Suppressor macrophage treated with lipopolysaccharide for 4 hours (primary cell): ENCODE results near the gene ITIH2.
A peak's percentile ranks its signal among the peaks of the same experiment; 100 is the strongest.
"Not testable (repeated sequence)": the region's sequence is repeated elsewhere in the genome, so short reads cannot be mapped to it uniquely, and the experiment has no call there.

Experiments used
- DNase-seq: peaks from one replicate; pipeline ENCODE4 v3.0.0-alpha.2; 2020

The ITIH2 gene

GRCh38 chr10:7703140-7703539 lies at the start of gene ITIH2:
TSS of gene ITIH2 (plus strand) at chr10:7703316. CDS start at chr10:7703435, 119 bp downstream.
- DNase-seq: no peak

DNA sequence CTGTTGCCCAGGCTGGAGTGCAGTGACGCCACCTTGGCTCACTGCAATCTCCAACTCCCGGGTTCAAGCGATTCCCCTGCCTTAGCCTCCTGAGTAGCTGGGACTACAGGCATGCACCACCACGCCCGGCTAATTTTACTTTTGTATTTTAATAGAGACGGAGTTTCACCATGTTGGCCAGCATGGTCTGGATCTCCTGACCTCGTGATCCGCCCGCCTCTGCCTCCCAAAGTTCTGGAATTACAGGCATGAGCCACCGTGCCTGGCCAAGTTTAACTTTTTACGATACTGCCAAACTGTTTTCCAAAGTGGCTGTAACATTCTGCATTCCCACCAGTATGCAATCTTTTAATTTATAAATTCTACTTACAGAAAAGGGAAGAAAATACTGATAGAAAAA lies 46.0 kb upstream of the ITIH2 start:
- not testable (repeated sequence) for DNase-seq

GRCh38 chr10:7657552-7657951 lies 45.6 kb upstream of the ITIH2 start:
- no peak for DNase-seq

- DNase-seq: no peak
These were observed 43.6 kb upstream of the ITIH2 start for GRCh38 chr10:7659560-7659959.

DNA sequence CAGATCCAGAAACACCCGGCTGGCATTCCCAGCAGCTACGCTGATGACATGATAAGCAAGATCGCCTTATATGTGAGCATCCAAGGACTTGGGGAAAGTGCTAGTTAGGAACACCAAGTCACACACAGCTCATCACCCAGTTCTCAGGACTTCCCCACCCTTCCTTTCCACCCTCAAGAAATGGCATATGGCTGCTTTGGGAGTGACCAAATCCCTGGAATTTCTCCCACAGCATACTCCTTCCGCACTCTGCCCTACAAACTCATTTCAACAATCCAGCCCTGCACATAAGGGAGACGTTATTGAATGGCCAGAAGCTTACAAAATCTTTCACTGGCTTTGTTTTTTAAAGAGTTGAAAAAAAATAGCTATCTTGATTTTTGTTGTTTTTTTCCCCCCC lies 40.6 kb upstream of the ITIH2 start:
- no peak for DNase-seq

DNA sequence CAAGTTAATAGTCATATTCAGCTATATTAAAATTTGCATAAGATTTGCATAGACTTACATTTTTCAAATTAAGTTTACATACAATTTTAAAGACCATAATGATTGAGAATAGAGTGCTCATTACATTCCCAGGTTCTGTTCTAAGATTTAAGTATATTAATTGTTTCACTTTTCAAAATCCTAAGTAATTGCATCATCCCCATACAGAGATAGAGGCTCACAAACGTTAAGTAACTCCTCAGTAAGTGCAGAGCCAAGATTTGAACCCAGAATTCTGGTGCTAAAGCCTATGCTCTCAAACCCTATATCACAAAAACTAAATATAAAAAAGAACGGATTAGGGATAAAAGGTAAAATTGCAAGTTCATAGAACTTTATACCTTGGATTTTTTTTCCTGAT lies 38.4 kb upstream of the ITIH2 start:
- no peak for DNase-seq

GRCh38 chr10:7665767-7666166 lies 37.3 kb upstream of the ITIH2 start:
- no peak for DNase-seq

- no peak for DNase-seq
These were observed 36.7 kb upstream of the ITIH2 start, which contains the start of gene ITIH5 for GRCh38 chr10:7666253-7667023. TSS of gene ITIH5 (minus strand) at chr10:7666966. CDS start at chr10:7666892, 74 bp downstream.

DNA sequence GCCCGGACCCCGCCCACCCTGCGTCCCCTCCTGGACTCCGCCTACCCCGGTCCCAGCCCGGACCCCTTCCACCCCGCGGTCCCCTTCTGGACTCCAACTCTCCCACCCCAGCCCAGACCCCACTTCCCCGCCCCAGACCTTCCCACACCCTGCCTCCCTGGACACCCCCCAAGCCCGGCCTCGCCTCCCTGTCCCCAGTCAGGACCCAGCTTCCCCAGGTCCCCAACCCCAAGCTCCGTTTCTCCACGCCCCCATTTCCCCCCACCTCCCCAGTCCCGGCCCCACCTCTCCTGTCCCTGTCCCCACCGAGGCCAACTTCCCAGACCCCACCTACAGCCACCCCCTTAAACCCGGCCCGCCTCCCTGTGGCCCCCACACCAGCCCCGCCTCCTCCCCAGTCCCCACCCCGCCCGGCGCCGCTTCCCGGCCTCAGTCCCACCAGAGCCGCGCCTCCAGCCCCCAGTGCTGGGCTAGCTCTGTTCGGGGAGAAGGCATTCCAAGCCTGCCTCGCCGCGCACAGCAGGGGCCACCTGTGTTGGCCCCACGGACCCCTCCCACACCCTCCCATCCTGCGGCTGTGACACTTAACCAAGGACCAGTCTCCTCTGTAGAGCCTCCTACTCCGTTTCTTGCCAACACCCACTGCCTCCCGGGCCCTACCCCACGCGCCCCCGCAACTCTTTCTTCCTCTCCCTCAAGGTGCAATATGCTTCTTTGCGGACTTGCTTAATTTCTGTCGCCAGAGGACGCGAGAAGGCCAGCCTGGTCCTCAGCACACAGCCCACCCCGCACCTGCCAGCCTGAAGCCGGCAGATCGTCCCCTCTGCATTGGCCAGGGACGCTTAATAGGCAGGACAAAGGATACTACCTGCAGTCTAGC lies 35.6 kb upstream of the ITIH2 start:
- no peak for DNase-seq

DNA sequence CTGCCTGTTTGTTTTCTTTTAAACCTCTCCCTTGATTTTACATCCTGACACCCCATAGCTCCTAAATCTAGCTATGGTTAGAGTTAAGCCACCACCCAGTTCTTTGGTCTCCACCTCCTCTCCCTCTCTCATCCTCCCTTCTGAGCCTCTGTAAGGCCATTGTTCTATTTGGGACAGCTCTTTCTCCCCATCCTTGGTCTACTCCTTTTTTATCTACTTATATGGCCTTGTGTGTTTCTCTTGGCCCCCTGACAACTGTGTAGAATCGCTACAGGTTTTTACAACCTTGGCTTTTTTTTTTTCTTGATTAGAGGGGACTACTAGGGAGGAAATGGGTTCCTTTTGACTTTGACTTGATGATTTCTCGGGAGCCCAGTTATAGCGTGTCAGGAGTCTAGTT lies 33.0 kb upstream of the ITIH2 start:
- DNase-seq: no peak

- DNase-seq: no peak
These were observed 30.6 kb upstream of the ITIH2 start for GRCh38 chr10:7672341-7673134.

DNA sequence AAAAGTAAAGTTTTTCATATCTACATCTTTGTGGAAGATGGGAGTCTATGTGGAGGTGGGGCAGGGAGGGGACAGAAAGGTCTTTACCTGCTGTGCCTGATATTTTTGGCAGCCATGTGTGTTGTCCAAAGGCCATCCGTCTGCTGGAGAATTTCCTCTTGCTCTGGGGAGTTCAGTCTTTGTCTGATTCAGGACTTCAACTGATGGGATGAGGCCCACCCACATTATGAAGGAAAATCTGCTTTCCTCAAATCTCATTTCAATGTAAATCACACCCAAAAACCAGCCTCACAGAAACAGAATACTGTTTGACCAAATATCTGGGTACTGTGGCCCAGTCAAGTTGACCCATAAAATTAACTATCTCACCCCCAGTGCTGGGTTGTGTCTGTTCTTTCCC lies 23.9 kb upstream of the ITIH2 start:
- no peak for DNase-seq

- not testable (repeated sequence) for DNase-seq
These were observed 23.0 kb upstream of the ITIH2 start for GRCh38 chr10:7680078-7680477.

- DNase-seq: no peak
These were observed 16.6 kb upstream of the ITIH2 start for GRCh38 chr10:7686351-7687171.

DNA sequence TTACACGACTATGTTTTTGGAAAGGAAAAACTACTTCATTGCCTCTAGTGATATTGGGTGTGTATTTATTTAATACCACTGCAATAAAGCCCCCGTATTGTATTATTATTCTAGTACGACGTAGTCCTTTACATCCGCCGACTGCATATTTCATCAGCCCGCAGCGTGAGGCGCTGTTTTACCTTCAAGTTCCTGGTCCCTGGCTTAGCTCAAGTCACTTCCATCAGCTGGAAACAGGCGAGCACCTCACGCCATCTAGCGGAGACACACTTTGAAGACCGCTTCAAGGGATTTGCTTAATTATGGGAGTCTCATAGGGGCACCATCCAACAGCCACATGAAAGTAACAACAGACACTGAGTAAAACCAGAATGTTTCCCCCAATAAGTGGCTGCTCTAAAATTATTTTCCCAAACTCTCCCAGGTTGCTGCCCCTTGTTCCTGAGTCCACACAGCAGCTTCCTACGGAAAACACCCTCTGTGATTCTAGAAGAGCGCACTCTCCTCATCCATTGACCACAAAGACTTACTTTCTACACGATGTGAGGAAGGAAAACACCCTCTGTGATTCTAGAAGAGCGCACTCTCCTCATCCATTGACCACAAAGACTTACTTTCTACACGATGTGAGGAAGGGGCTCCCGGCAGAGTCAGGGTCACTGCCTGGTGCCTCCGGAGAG lies 15.7 kb upstream of the ITIH2 start:
- peak; percentile 83 for DNase-seq

DNA sequence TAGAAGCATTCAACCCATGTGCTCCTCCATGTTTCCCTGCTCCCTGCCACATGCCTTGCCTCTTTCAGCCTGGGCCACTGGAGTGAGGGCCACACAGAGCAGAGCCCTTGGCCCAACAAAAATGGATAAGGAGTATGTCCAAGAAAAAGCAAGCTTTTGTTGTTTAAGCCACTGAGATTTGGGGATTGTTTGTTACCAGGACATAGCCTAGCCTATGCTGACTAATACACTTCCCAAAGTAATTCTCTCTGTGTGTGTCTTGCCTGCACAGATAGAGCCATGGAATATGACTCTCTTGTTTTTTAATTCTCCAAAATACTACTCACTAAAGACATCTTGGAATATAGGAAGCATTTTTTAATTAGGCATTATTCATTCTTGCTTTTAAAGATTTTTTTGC lies 13.5 kb upstream of the ITIH2 start:
- no peak for DNase-seq

GRCh38 chr10:7690885-7691597 lies 12.1 kb upstream of the ITIH2 start:
- DNase-seq: not testable (repeated sequence)

- not testable (repeated sequence) for DNase-seq
These were observed 10.7 kb upstream of the ITIH2 start for GRCh38 chr10:7692368-7692767.

- DNase-seq: not testable (repeated sequence)
These were observed 9.9 kb upstream of the ITIH2 start for GRCh38 chr10:7693194-7693593.

DNA sequence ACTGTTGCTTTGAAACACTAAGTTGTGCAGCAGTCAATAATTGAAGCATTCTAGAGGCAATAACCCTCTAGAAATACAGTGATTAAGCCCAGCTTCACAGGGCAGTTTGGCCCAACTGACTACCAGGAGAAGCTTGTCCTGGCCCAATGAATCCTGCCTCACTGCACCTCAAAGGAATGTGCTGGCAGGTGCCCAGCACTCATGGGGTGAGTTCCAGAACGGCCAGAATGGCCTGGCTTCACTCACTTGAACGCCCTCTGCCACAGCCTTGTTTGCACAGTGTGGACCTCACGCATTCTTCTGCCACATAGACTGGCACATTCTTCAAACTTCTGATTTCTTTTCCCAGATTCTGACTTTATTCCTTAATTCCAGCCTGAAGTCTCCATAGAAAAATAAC lies 6.6 kb upstream of the ITIH2 start:
- DNase-seq: no peak

- DNase-seq: no peak
These were observed 5.7 kb upstream of the ITIH2 start for GRCh38 chr10:7697426-7697825.
